ENCODE data around the gene ARHGAP26.

DNA sequence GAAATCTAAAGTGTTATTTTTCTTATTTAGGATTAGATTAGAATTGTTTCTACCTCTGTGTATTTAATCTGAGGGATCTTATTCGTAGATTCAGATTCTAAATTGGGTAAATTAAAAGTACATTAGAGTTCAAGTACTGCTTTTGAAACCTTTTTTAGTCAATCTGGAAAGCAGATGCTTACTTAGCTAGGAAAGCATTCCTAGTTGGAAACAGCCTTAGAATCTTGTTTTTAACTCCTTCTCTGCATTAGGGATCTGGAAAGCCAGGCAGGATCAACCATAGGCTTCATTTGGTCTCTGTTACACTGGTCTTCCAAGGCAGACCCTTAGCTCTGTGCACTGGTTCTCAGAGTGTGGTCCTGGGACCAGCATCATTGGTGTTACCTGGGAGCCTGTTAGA lies 385.9 kb downstream of the ARHGAP26 start:
- TF ChIP-seq, protein P1, sequence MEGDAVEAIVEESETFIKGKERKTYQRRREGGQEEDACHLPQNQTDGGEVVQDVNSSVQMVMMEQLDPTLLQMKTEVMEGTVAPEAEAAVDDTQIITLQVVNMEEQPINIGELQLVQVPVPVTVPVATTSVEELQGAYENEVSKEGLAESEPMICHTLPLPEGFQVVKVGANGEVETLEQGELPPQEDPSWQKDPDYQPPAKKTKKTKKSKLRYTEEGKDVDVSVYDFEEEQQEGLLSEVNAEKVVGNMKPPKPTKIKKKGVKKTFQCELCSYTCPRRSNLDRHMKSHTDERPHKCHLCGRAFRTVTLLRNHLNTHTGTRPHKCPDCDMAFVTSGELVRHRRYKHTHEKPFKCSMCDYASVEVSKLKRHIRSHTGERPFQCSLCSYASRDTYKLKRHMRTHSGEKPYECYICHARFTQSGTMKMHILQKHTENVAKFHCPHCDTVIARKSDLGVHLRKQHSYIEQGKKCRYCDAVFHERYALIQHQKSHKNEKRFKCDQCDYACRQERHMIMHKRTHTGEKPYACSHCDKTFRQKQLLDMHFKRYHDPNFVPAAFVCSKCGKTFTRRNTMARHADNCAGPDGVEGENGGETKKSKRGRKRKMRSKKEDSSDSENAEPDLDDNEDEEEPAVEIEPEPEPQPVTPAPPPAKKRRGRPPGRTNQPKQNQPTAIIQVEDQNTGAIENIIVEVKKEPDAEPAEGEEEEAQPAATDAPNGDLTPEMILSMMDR (IDR thresholded peaks at IDR 0.05; ENCODE audit: extremely low read depth in 1 of 2, insufficient read depth in 1 of 2, low read depth in 1 of 2, low read length in 2 of 2): no peak
- no peak for TF ChIP-seq POLR2AphosphoS5 (IDR thresholded peaks at IDR 0.05; ENCODE audit: insufficient read depth, low read depth, low read length)
